Activated CD4-positive, alpha-beta T cell treated with anti-CD3 and anti-CD28 coated beads, Interleukin-2, amount 10 ng/mL, durations not matched to agents 7 days and 5 days (primary cell): ENCODE results near the gene SETMAR. TPM values are rescaled to one million over a fixed set of nuclear protein-coding genes. Genes with fewer than 3 reads are reported as not detected.

Source experiments
- CTCF ChIA-PET: fragments of 350-600 bp; sonication (Branson Sonifier 250); formaldehyde crosslinking; loops from one replicate; lab custom pipeline; 2021; ENCODE audit warnings: antibody characterized with exemption; lab: Charles Lee
- POLR2A ChIA-PET: fragments of 350-600 bp; sonication (Branson Sonifier 250); formaldehyde crosslinking; loops from one replicate; lab custom pipeline; 2021; ENCODE audit warnings: antibody characterized with exemption; lab: Charles Lee
- DNase-seq: peaks from one replicate; pipeline ENCODE4 v3.0.0-alpha.2; 2020
- H3K27ac Mint-ChIP-seq: one replicate; pipeline ENCODE4 v1.8.0; 2021; ENCODE audit warnings: mild to moderate bottlenecking, moderate library complexity, mixed read lengths
- H3K27me3 Mint-ChIP-seq: one replicate; pipeline ENCODE4 v1.8.0; 2021; ENCODE audit warnings: mixed read lengths
- H3K36me3 Mint-ChIP-seq: one replicate; pipeline ENCODE4 v1.8.0; 2021; ENCODE audit warnings: low read depth, mixed read lengths
- H3K4me1 Mint-ChIP-seq: one replicate; pipeline ENCODE4 v1.8.0; 2021; ENCODE audit warnings: mixed read lengths
- H3K4me3 Mint-ChIP-seq: one replicate; pipeline ENCODE4 v1.8.0; 2021; ENCODE audit warnings: mild to moderate bottlenecking, moderate library complexity, mixed read lengths
- H3K9me3 Mint-ChIP-seq: one replicate; pipeline ENCODE4 v1.8.0; 2021; ENCODE audit warnings: mixed read lengths
- total RNA-seq, 2 experiments: library from RNA; stranded (reverse); gene quantifications; one replicate each; pipeline ENCODE4 v1.2.3, GENCODE V29; 2021

The SETMAR gene
- total RNA-seq, 2 experiments from 2014 or later: 14.9 to 15.5 TPM

DNA sequence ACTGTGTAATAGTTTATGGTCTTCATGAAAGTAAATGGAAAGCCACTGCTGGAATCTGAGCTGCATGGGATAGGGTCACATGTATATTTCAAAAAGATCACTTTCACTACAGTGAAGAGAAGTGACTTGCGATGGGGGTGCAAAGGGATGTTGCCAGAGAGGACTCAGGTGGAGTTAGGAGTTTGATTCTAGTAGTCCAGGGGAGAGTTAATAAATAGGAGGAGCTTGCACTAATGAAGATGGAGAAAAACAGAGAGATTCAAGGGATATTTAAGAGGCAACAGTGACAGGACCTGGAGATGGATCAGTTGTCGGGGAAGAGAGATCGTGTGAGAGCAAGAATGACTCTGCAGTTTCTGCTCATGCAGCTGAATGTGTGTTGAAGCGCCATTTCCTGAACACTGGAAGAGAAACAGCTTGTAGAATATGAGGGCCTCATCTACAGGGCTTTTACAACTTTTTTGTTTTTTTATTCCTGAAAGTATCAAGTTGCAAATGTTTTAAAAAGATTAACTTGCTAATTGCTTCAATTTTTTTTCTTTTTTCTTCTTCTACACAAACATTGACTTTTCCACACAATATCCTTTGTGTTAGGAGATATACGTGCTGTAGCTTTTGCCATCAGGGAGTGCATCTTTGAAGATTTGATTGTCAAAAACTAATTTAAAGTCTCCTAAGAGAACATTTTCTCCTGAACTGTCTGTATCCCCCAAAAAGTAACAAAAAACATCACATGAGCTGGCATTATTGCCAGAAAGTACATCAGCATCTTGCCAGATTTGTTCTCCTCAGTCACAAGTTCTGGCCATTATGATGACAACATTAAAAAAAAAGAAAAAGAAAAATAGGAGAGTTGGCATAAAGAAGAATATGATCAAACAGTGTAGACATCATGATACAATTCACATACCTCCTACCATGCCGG, 37.5 kb downstream of the SETMAR start:
- Mint-ChIP-seq H3K9me3 (no peaks in the 10 kb centered on the region), H3K4me1 (peaks cover 6% of the 10 kb centered on the region), H3K36me3 (peaks cover 4% of the 10 kb centered on the region), H3K4me3 (no peak overlapping the region), H3K27me3 (no peaks in the 10 kb centered on the region), H3K27ac (no peak overlapping the region)
- ChIA-PET CTCF (interaction anchor here (0.7 to 1.9 kb wide), 3 partner anchors 10 to 38 kb away, joined by 3 to 13 read pairs (median 4); no protein-coding TSS in a partner anchor), POLR2A (interaction anchor here (0.7 kb wide), 1 partner anchor 1168 kb away, joined by 3 read pairs; no protein-coding TSS in a partner anchor)
- no peak for DNase-seq

DNA sequence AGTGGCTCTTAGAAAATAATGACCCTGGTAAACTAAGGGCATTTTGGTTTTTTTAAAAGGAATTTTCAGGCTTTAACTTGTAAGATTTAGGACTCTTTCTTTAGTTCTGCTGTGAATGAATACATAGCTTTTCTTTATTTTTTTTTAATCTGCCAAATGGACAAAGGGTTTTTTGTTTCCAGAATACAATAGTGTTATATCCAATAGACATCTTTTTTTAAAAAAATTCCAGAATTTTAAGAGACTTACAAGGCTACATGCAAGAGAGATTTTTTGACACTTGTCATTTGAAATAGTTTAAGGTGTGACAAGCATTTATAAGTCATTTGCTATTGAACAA, 38.1 kb downstream of the SETMAR start:
- ChIA-PET CTCF (interaction anchor here (0.7 to 1.9 kb wide), 2 partner anchors 10 to 37 kb away, joined by 3 to 13 read pairs; no protein-coding TSS in a partner anchor), POLR2A (no interaction called here)
- H3K9me3 Mint-ChIP-seq: no peaks in the 10 kb centered on the region
- no peaks in the 10 kb centered on the region for H3K27me3 Mint-ChIP-seq
- no peak for DNase-seq
- H3K27ac Mint-ChIP-seq: no peak overlapping the region
- peaks cover 4% of the 10 kb centered on the region for H3K36me3 Mint-ChIP-seq
- peaks cover 6% of the 10 kb centered on the region for H3K4me1 Mint-ChIP-seq
- no peak overlapping the region for H3K4me3 Mint-ChIP-seq

DNA sequence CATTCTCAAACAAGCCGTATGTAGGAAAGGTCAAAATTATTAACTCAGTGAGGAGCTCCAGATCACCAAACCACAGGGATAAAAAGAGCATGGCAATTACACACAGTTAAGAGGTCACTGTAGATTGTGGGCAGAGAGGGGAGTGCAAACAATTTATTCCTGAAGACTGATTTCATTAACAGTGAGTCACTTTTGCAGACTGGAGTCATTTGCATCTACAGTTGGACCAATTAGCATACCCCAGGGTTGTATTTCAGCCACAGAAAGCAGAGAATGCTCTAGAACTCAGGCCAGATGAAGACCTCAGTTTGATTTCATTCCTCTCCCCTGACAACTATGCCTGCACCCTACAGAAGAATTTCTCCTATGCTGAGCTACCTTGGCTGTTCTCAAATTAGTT, 40.1 kb downstream of the SETMAR start:
- no peak overlapping the region for H3K4me3 Mint-ChIP-seq
- H3K36me3 Mint-ChIP-seq: peaks cover 4% of the 10 kb centered on the region
- no peaks in the 10 kb centered on the region for H3K9me3 Mint-ChIP-seq
- DNase-seq: no peak
- H3K27ac Mint-ChIP-seq: no peak overlapping the region
- H3K4me1 Mint-ChIP-seq: peaks cover 6% of the 10 kb centered on the region
- POLR2A ChIA-PET: no interaction called here
- H3K27me3 Mint-ChIP-seq: no peaks in the 10 kb centered on the region
- CTCF ChIA-PET: no interaction called here

DNA sequence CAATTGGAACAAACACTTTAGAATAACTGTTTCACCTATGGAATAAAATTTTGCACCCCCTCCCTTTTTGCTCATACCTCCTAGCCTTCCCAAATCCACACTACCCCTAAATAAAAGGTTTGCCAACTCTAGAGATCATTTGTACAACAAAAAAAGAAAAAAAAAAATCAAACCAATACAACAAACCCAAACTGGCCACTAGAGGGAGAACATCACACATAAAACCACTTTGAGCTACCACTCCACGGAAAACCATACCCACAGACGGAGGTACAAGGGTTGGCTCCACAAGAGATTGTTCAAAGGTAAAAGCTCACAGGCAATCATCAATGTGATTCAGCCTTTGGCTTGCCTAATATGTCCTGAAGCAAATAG, 47.6 kb downstream of the SETMAR start:
- Mint-ChIP-seq H3K36me3 (no peaks in the 10 kb centered on the region), H3K27me3 (no peaks in the 10 kb centered on the region), H3K27ac (peak overlapping the region; percentile 61), H3K9me3 (no peaks in the 10 kb centered on the region), H3K4me3 (peak overlapping the region; percentile 69), H3K4me1 (peaks cover 23% of the 10 kb centered on the region)
- peak; percentile 79 for DNase-seq
- CTCF ChIA-PET: interaction anchor here (0.6 to 2.4 kb wide), 40 partner anchors 9 to 902 kb away, joined by 3 to 17 read pairs (median 4); partner anchors contain the start of gene ITPR1
- POLR2A ChIA-PET: interaction anchor here (0.6 kb wide), 2 partner anchors 148 to 389 kb away, joined by 3 to 4 read pairs; no protein-coding TSS in a partner anchor

DNA sequence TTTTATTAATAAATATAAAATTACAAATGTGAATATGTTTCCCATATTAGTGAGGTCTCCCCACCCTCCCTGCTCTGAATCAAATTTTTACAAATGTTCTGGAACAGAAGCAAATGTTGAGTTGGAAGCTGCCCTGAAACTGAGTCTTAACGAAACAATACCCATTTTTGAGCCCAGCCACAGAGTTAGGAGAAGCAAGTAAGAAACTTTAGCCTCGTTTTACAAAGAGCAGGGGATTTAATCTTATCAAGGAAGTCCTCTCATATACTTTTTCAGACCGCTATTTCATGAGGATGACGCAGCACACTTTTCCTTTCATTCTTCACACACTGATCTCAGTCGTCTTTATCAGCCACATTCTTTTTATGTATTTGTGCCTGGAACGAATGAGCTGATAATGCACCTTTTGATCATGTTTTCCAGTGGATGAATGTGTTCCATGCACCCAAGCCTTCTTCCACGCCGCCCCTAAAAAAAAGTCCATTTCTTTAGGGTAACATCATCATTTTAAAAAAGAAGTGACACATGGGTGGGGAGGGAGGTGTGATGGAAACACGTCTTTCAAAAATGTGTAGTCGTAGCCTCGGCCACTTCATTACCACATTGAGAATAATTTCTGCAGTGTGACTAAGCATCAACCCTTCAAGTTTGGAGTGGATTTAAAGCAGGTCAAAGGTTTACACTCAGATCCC, 48.1 kb downstream of the SETMAR start:
- POLR2A ChIA-PET: interaction anchor here (0.6 kb wide), 2 partner anchors 148 to 388 kb away, joined by 3 to 4 read pairs; no protein-coding TSS in a partner anchor
- Mint-ChIP-seq H3K9me3 (no peaks in the 10 kb centered on the region), H3K4me1 (peaks cover 23% of the 10 kb centered on the region), H3K27me3 (no peaks in the 10 kb centered on the region), H3K27ac (peak overlapping the region; percentile 78), H3K4me3 (peak overlapping the region; percentile 69), H3K36me3 (no peaks in the 10 kb centered on the region)
- CTCF ChIA-PET: interaction anchor here (0.6 to 2.4 kb wide), 38 partner anchors 9 to 901 kb away, joined by 3 to 17 read pairs (median 4); partner anchors contain the start of gene ITPR1
- peak; percentile 29 for DNase-seq

DNA sequence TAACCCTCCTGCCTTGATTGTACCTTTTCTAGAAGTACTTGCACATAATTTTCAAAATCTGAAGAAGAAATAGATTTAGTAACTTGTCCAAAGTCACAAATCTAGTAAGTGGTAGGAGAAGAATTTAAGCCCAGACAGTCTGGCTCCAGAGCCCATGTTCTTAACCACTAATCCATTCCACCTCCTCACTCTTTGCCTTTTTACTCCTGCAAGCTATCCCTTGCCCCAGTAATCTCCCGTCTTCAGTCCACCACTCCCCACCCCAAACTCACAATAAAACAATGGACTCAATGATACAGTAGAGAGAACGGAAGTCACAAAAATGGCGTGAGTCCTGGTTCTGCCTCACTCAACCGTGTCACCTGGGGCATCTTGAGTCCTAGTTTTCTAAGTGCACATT, 48.7 kb downstream of the SETMAR start:
- peak overlapping the region; percentile 78 for H3K27ac Mint-ChIP-seq
- no peaks in the 10 kb centered on the region for H3K27me3 Mint-ChIP-seq
- CTCF ChIA-PET: interaction anchor here (1.1 to 2.4 kb wide), 8 partner anchors 9 to 270 kb away, joined by 3 to 13 read pairs (median 6); no protein-coding TSS in a partner anchor
- H3K4me1 Mint-ChIP-seq: peaks cover 23% of the 10 kb centered on the region
- POLR2A ChIA-PET: no interaction called here
- no peak for DNase-seq
- no peaks in the 10 kb centered on the region for H3K36me3 Mint-ChIP-seq
- H3K9me3 Mint-ChIP-seq: no peaks in the 10 kb centered on the region
- peak overlapping the region; percentile 69 for H3K4me3 Mint-ChIP-seq

DNA sequence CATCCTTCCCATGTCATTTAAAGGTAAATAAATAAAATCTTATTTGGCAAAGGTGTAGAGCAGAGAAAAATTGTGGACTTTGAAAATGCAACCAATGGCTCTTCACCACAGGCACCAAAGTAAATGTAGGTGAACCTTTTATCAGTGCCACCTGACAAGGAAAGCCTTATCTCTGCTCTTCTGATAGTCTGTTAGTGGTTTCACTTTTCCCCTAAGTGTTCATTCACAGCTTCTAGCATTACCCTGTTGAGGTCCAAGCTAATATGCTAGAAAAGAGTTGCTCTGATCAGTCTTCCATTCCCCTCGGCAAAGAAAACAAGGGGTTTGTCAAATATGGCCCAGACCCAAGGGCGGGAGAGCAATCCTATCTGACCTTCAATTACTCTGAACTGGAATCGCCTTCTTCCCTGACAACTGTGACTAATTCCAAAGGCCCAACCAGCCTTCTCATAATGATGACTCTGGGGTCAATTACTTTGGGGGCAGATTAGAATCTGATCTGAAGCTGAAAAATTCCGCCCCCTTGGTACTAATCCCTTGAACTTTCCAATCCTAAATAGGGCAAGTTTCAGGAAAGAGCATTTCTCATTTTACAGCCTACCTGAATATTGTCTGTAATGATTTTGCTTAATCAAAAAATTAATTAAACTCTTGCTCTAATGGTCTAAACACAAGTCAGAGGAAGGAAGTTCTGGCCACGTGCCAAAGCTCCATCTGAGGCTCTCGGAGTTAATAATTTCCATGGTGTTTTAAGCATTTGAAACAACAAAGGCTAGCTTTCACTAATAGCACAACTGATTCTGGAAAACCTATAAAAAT, 52.4 kb downstream of the SETMAR start:
- no peak for DNase-seq
- H3K27me3 Mint-ChIP-seq: no peaks in the 10 kb centered on the region
- H3K9me3 Mint-ChIP-seq: no peaks in the 10 kb centered on the region
- ChIA-PET CTCF (no interaction called here), POLR2A (no interaction called here)
- H3K4me3 Mint-ChIP-seq: no peak overlapping the region
- no peak overlapping the region for H3K27ac Mint-ChIP-seq
- peaks cover 21% of the 10 kb centered on the region for H3K4me1 Mint-ChIP-seq
- peaks cover 2% of the 10 kb centered on the region for H3K36me3 Mint-ChIP-seq

DNA sequence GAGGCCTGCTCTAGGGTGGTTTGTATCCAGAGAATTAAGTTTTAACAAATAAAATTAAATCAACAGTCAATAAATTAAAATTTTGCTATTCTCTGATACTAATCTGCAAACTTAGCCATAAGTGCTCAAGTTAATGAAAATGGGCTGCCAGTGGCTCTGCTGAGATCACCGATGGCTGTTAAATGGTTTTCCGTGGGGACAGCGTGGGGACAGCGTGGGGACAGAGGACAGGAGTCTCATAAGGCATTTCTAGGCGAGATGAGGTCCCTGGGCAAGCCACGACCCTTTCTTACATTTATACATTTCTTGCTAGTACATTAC, 53.0 kb downstream of the SETMAR start:
- H3K4me1 Mint-ChIP-seq: peaks cover 16% of the 10 kb centered on the region
- no peak for DNase-seq
- H3K27me3 Mint-ChIP-seq: no peaks in the 10 kb centered on the region
- H3K27ac Mint-ChIP-seq: no peak overlapping the region
- CTCF ChIA-PET: no interaction called here
- POLR2A ChIA-PET: no interaction called here
- no peaks in the 10 kb centered on the region for H3K9me3 Mint-ChIP-seq
- H3K36me3 Mint-ChIP-seq: peaks cover 2% of the 10 kb centered on the region
- H3K4me3 Mint-ChIP-seq: no peak overlapping the region

DNA sequence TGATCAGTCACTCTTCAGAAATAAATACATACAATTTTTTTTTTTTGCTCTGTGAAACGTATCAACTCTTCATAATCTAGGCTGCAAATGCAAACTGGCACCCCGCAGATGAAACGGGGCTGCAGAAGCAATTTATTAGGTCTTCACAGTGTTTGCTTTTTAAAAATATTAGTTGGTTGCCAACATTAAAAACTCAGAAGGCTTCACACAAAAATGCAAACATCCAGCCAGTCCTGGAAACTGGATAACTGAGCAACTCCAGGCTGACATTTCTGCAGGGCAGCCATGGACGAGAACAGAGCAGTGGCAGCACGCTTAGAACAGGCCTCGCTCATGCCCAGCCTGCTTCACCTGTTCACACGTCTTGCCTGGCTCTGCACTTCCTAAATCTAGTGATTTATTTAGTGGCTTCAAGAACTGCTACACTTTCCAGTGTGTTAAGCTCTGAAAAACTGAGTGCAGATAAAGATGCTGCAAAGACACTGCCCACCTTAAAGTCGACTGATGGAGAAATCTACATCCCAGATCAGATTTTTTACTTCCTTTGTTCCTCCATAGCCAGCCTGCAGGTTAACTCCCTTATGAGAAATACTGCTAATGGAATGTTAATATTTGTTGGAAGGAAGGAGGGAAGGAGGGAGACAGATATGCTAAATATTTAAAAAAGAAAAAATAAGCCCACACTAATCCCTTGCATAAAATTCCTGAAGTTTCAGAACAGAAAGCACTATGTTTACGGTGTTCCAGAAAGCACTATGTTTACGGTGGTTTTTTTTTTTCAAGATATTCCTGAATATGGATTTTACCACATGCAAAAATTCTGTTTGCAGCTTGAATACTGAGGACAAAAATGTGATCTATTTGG, 53.6 kb downstream of the SETMAR start:
- peaks cover 2% of the 10 kb centered on the region for H3K36me3 Mint-ChIP-seq
- DNase-seq: no peak
- no peak overlapping the region for H3K27ac Mint-ChIP-seq
- ChIA-PET CTCF (no interaction called here), POLR2A (no interaction called here)
- H3K9me3 Mint-ChIP-seq: no peaks in the 10 kb centered on the region
- H3K4me1 Mint-ChIP-seq: peaks cover 10% of the 10 kb centered on the region
- no peaks in the 10 kb centered on the region for H3K27me3 Mint-ChIP-seq
- no peak overlapping the region for H3K4me3 Mint-ChIP-seq

DNA sequence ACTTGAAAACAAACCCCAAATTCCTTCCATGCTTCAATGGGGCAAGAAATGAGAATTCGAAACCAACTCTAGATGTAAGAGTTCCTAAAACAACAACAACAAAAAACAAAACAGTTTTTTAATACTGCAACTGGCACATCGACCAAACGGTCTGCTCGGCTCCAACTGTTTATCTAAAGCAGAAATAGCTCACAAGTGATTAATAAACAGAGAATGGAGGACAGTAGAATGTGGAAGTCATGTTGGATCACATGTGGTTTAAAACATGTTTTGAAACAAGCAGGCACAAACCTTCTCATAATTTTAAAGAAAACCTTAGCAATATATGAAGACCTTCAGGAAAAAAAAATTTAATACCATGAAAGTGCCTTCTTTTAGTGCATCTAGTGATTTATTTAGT, 55.1 kb downstream of the SETMAR start:
- no peaks in the 10 kb centered on the region for H3K9me3 Mint-ChIP-seq
- H3K36me3 Mint-ChIP-seq: peaks cover 2% of the 10 kb centered on the region
- POLR2A ChIA-PET: no interaction called here
- H3K4me1 Mint-ChIP-seq: no peaks in the 10 kb centered on the region
- no peak overlapping the region for H3K27ac Mint-ChIP-seq
- DNase-seq: no peak
- CTCF ChIA-PET: no interaction called here
- no peak overlapping the region for H3K4me3 Mint-ChIP-seq
- no peaks in the 10 kb centered on the region for H3K27me3 Mint-ChIP-seq

DNA sequence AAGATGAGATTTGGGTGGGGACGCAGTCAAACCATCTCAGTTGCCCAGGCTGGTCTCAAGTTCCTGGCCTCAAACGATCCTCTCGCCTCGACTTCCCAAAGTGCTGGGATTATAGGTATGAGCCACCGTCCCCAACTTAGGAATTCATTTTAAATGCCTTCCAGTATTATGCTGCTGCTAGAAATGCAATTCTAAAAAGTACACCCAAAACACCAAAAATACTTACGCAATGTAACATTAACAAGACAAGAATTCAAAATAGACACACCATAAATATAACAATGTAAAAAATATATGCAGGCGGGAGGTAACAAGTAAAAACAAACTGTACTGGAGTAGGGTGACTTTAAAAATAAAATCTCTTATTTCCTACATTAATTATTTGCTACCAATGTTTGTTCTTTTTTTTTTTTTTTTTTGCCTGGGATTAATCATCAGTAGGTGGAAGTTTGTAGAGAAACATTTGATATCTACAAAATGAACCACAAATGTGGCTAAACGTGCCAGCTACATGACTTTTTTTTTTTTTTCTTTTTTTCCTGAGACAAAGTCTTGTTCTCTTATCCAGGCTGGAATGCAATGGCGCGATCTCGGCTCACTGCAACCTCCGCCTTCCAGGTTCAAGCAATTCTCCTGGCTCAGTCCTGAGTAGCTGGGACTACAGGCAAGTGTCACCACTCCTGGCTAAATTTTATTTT, 56.8 kb downstream of the SETMAR start:
- no peak for DNase-seq
- H3K36me3 Mint-ChIP-seq: peaks cover 2% of the 10 kb centered on the region
- H3K4me1 Mint-ChIP-seq: no peaks in the 10 kb centered on the region
- no peaks in the 10 kb centered on the region for H3K27me3 Mint-ChIP-seq
- H3K27ac Mint-ChIP-seq: no peak overlapping the region
- no peak overlapping the region for H3K4me3 Mint-ChIP-seq
- ChIA-PET CTCF (no interaction called here), POLR2A (no interaction called here)
- no peaks in the 10 kb centered on the region for H3K9me3 Mint-ChIP-seq
